GM12878 (cell line): ENCODE results near the gene PDZRN3. TPM values are rescaled to one million over a fixed set of nuclear protein-coding genes. Genes with fewer than 3 reads are reported as not detected.

ENCODE experiments used
- ATAC-seq: fragments of 200-7000 bp; cut with Tn5 transposase; 3 replicates; pipeline ENCODE4 v1.9.1; 2020; ENCODE audit warnings: mild to moderate bottlenecking, moderate library complexity
- BruUV-seq: library from RNA; stranded (reverse); fragments of 400-500 nt; replicated peaks from 2 replicates; lab custom pipeline; 2021; lab: Mats Ljungman, UMichigan
- CTCF ChIA-PET: fragments of 300-600 bp; sonication (Branson Sonifier 250); formaldehyde crosslinking; extraction: SDS; loops from one replicate; lab custom pipeline; 2021; ENCODE audit warnings: inconsistent platforms; lab: Yijun Ruan, JAX
- POLR2A ChIA-PET: fragments of 350-600 bp; formaldehyde crosslinking; extraction: SDS; loops from one replicate; lab custom pipeline; 2021; ENCODE audit warnings: inconsistent platforms; lab: Charles Lee
- RAD21 ChIA-PET: fragments of 300-600 bp; sonication (Branson Sonifier 250); formaldehyde crosslinking; loops from one replicate; lab custom pipeline; 2023; ENCODE audit warnings: antibody characterized with exemption; ENCODE audit not compliant: unreplicated experiment; lab: Charles Lee
- SMC1A ChIA-PET: fragments of 300-600 bp; sonication (Branson Sonifier 250); formaldehyde crosslinking; loops from one replicate; lab custom pipeline; 2023; ENCODE audit not compliant: unreplicated experiment, uncharacterized antibody; lab: Charles Lee
- DNase-seq: peaks from one replicate; pipeline ENCODE4 v3.0.0-alpha.2; 2011; ENCODE audit warnings: low read depth, low spot score
- FAIRE-seq: peaks from 3 replicates; lab custom pipeline; 2011; peaks lifted over from hg19 to GRCh38; lab: Jason Lieb, UNC
- H2AFZ ChIP-seq: 2 replicates; pipeline ENCODE4 v1.6.0; 2011; ENCODE audit warnings: low read depth, low read length, control low read depth; ENCODE audit not compliant: control insufficient read depth
- H3K27ac ChIP-seq: 2 replicates; pipeline ENCODE4 v1.5.1; 2011; ENCODE audit warnings: control low read depth; ENCODE audit not compliant: control insufficient read depth, insufficient read depth
- H3K27me3 ChIP-seq, 2 experiments: replicated peaks in 1 of 2; 2 replicates each; pipeline versions ENCODE4 v1.6.0 to v1.6.1; 2011; ENCODE audit warnings: low read length in 1 of 2; ENCODE audit not compliant: control insufficient read depth in 2 of 2, insufficient read depth in 2 of 2
- H3K36me3 ChIP-seq, 2 experiments: 2 replicates each; pipeline ENCODE4 v1.5.1; 2011; ENCODE audit warnings: low read length in 1 of 2; ENCODE audit not compliant: control insufficient read depth in 2 of 2, insufficient read depth in 2 of 2
- H3K4me1 ChIP-seq: 2 replicates; pipeline ENCODE4 v1.6.1; 2011; ENCODE audit warnings: mild to moderate bottlenecking, low read length, moderate library complexity, mixed read lengths; ENCODE audit not compliant: control insufficient read depth, insufficient read depth
- H3K4me2 ChIP-seq: 2 replicates; pipeline ENCODE4 v1.6.0; 2011; ENCODE audit warnings: control low read depth; ENCODE audit not compliant: control insufficient read depth, insufficient read depth
- H3K4me3 ChIP-seq: fragments of 200-600 bp; sonication (generic); 2 replicates; pipeline ENCODE4 v1.5.1; 2016
- H3K79me2 ChIP-seq: 2 replicates; pipeline ENCODE4 v1.6.0; 2011; ENCODE audit warnings: low read length; ENCODE audit not compliant: control insufficient read depth, insufficient read depth
- H3K9ac ChIP-seq: 2 replicates; pipeline ENCODE4 v1.8.0; 2011; ENCODE audit warnings: low read length, control low read depth, mixed read lengths; ENCODE audit not compliant: control insufficient read depth, insufficient read depth
- H3K9me3 ChIP-seq: replicated peaks from 3 replicates; pipeline ENCODE4 v1.5.1; 2011; ENCODE audit warnings: mild to moderate bottlenecking, low read length; ENCODE audit not compliant: control insufficient read depth, insufficient read depth
- H4K20me1 ChIP-seq: 2 replicates; pipeline ENCODE4 v1.6.0; 2011; ENCODE audit not compliant: control insufficient read depth, insufficient read depth
- FOXK2 ChIP-seq: fragments of 450-650 bp; IDR thresholded peaks from 2 replicates; pipeline ENCODE4 v1.6.1; 2017; ENCODE audit warnings: mild to moderate bottlenecking, moderate library complexity
- FOXM1 ChIP-seq: IDR thresholded peaks from 2 replicates; pipeline ENCODE4 v1.6.1; 2012; ENCODE audit warnings: low read depth, mild to moderate bottlenecking, inconsistent platforms, low read length, moderate library complexity
- MXI1 ChIP-seq: fragments of 150-350 bp; IDR thresholded peaks from 2 replicates; pipeline ENCODE4 v1.6.1; 2011; ENCODE audit warnings: low read depth, mild to moderate bottlenecking, inconsistent platforms, low read length, improper control_type of control experiment
- NFIC ChIP-seq: IDR thresholded peaks from 2 replicates; pipeline ENCODE4 v1.6.1; 2012; ENCODE audit warnings: low read depth, mild to moderate bottlenecking, inconsistent platforms, low read length, moderate library complexity
- POLR2A ChIP-seq: IDR thresholded peaks from 2 replicates; pipeline ENCODE4 v1.6.1; 2011; ENCODE audit warnings: low read depth, mild to moderate bottlenecking, low read length
- RB1 ChIP-seq: fragments of 450-650 bp; formaldehyde crosslinking; IDR thresholded peaks from 2 replicates; pipeline ENCODE4 v1.6.1; 2017; ENCODE audit warnings: mild to moderate bottlenecking, borderline replicate concordance
- WGBS: methylation state at CpG from one replicate; pipeline ENCODE4 v1.1.6; 2016; ENCODE audit warnings: low lambda C conversion rate; ENCODE audit not compliant: insufficient replicate concordance, insufficient coverage; ENCODE audit errors: missing lambda C conversion rate; 5-methylcytosine and 5-hydroxymethylcytosine counted together
- in situ Hi-C: fragments of 300-500 bp; cut with MboI; formaldehyde crosslinking; loops from 9 replicates; pipeline ENCODE4 v1.14.3; 2018; ENCODE audit warnings: mixed read lengths
- intact Hi-C: fragments of 100-400 bp; cut with micrococcal nuclease; formaldehyde crosslinking; loops from one replicate; pipeline ENCODE4 v1.14.2; 2022; ENCODE audit not compliant: unreplicated experiment
- polyA plus RNA-seq, 11 experiments: library from polyadenylated mRNA; depleted of rRNA in 4 of 11; unstranded in 6 of 11; stranded (reverse) in 5 of 11; fragments of >200 nt; fragmentation: Nextera tagmentation in 4 of 11; fragmentation: Illumina TruSeq in 1 of 11; extraction: Ambion mirVana in 4 of 11; extraction: Trizol in 1 of 11; gene quantifications; 1 replicate in 1 of 11; 2 replicates in 10 of 11; pipeline versions ENCODE4 v1.2.1 to v1.2.3, GENCODE V29; 2011 to 2016; ENCODE audit warnings: inconsistent platforms in 2 of 11, missing spikeins in 2 of 11, low read depth in 1 of 11
- total RNA-seq, 4 experiments: library from RNA; depleted of rRNA in 3 of 4; stranded (reverse); fragments of >200 nt in 3 of 4; fragmentation: Illumina TruSeq in 1 of 4; extraction: Trizol in 1 of 4; gene quantifications; 2 replicates each; pipeline versions ENCODE4 v1.2.1 to v1.2.3, GENCODE V29; 2013 to 2021

The PDZRN3 gene
- total and polyA plus RNA-seq, 10 of the 15 experiments (the other 5 are each of a cell fraction or from before 2014, with no cell fraction given): 0.07 to 0.37 (median 0.12) TPM; not detected in 6

DNA sequence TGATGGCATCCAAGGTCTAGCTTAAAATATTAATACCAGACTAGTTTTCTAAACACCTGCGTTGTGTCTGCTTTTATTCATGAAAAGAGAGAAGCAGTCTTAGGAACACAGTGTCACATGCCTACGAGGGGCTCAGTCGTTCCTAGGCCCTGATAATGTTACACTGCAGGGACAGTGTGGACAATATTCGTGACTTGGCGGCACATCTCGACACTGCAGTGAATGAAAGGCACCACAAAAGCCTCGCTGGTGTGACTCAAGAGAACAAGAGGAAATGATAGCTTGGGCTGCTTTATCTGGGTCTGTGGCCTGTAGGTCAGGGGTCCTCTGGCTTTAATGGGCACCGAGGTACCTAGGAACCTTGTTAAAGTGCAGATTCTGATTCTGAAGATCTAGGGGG is 226.7 kb downstream of the PDZRN3 start:
- Histone ChIP-seq H3K4me3 (no peak overlapping the region), H3K9me3 (no peaks in the 10 kb centered on the region), H3K27ac (no peak overlapping the region), H3K4me2 (no peak overlapping the region), H2AFZ (no peak overlapping the region), H3K9ac (no peak overlapping the region), H3K79me2 (no peaks in the 10 kb centered on the region), H3K27me3 (no peaks in the 10 kb centered on the region; a peak in 1 of 4 replicates), H3K36me3 (no peaks in the 10 kb centered on the region), H3K4me1 (no peaks in the 10 kb centered on the region), H4K20me1 (no peaks in the 10 kb centered on the region)
- no peak for TF ChIP-seq NFIC
- TF ChIP-seq MXI1: no peak
- no peak for TF ChIP-seq FOXM1
- no peak for TF ChIP-seq RB1
- ChIA-PET SMC1A (no interaction called here), POLR2A (no interaction called here), RAD21 (no interaction called here), CTCF (no interaction called here)
- ATAC-seq (no peak), DNase-seq (no peak), FAIRE-seq (no peak)
- BruUV-seq: no TSS peak
- intact Hi-C loops: no loop called here
- in situ Hi-C loops: no loop called here
- WGBS: 11% methylated on average over 8 of the region's 8 CpGs

DNA sequence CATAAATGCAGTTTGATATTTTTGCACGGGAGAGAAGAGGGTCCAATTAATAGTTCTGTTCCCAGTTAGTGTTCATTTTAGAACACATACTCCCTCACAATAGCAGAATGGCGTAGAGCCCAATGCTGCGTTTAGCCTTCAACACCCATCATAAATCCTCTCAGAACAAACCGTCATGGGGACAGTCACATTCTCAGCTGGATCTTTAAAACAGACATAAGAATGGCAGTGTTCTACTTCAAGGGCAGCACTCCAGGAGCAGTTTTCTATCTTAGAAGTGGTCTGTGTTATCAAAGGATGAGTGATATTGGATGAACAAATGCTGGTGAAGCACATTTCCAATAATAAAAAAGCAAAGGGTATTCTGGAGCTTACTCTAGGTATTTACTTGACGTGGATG is 230.5 kb downstream of the PDZRN3 start:
- H3K36me3 ChIP-seq: no peaks in the 10 kb centered on the region
- ChIA-PET POLR2A (no interaction called here), SMC1A (no interaction called here), RAD21 (no interaction called here), CTCF (no interaction called here)
- H3K9me3 ChIP-seq: no peaks in the 10 kb centered on the region
- no peak overlapping the region for H3K4me3 ChIP-seq
- intact Hi-C loops (no loop called here), in situ Hi-C loops (no loop called here)
- DNase-seq: no peak
- BruUV-seq: no TSS peak
- no peak overlapping the region for H3K4me2 ChIP-seq
- H3K27ac ChIP-seq: no peak overlapping the region
- no peak for ATAC-seq
- H3K27me3 ChIP-seq: no peaks in the 10 kb centered on the region; a peak in 1 of 4 replicates
- FAIRE-seq: no peak
- no peak for TF ChIP-seq FOXK2
- no peak for TF ChIP-seq POLR2A
- H4K20me1 ChIP-seq: no peaks in the 10 kb centered on the region
- no peak overlapping the region for H2AFZ ChIP-seq
- 53% methylated on average over 5 of the region's 5 CpGs for WGBS
- no peaks in the 10 kb centered on the region for H3K79me2 ChIP-seq
- no peaks in the 10 kb centered on the region for H3K4me1 ChIP-seq
- H3K9ac ChIP-seq: no peak overlapping the region
